CD4-positive, alpha-beta T cell (primary cell): ENCODE results near the gene DYNLT4. TPM values are rescaled to one million over a fixed set of nuclear protein-coding genes. Genes with fewer than 3 reads are reported as not detected.

Experiments used
- ATAC-seq: fragments of 200-7000 bp; cut with Tn5 transposase; one replicate; pipeline ENCODE4 v1.10.0; 2022; ENCODE audit warnings: mild to moderate bottlenecking; ENCODE audit not compliant: poor library complexity
- CTCF ChIA-PET: fragments of 350-600 bp; sonication (Branson Sonifier 250); formaldehyde crosslinking; loops from one replicate; lab custom pipeline; 2021; ENCODE audit warnings: antibody characterized with exemption, inconsistent platforms; lab: Charles Lee
- POLR2A ChIA-PET: fragments of 350-600 bp; sonication (Branson Sonifier 250); formaldehyde crosslinking; loops from one replicate; lab custom pipeline; 2021; ENCODE audit warnings: antibody characterized with exemption, inconsistent platforms; lab: Charles Lee
- DNase-seq, 14 experiments: peaks; one replicate each; pipeline ENCODE4 v3.0.0-alpha.2; 2013 to 2020; ENCODE audit warnings: mixed read lengths in 2 of 14
- H3K27ac ChIP-seq, 2 donors: one replicate each; pipeline versions ENCODE4 v1.5.1 to v1.7.0; 2013; ENCODE audit warnings: low read length in 2 of 2, low read depth in 1 of 2, mild to moderate bottlenecking in 1 of 2
- H3K27me3 ChIP-seq, 2 experiments: 1 replicate in 1 of 2; 2 replicates in 1 of 2; pipeline versions ENCODE4 v1.6.1 to v1.7.0; 2013; ENCODE audit warnings: low read length in 2 of 2, control low read depth in 1 of 2, mild to moderate bottlenecking in 1 of 2, moderate library complexity in 1 of 2; ENCODE audit not compliant: insufficient read depth in 2 of 2, control insufficient read depth in 1 of 2
- H3K36me3 ChIP-seq: one replicate; pipeline ENCODE4 v1.6.1; 2013; ENCODE audit warnings: low read length, control low read depth; ENCODE audit not compliant: insufficient read depth
- H3K4me1 ChIP-seq: one replicate; pipeline ENCODE4 v1.6.1; 2013; ENCODE audit warnings: low read length, control low read depth; ENCODE audit not compliant: insufficient read depth
- H3K4me3 ChIP-seq: one replicate; pipeline ENCODE4 v1.5.1; 2013; ENCODE audit warnings: mild to moderate bottlenecking, low read length, moderate library complexity
- H3K9me3 ChIP-seq, 2 experiments: 1 replicate in 1 of 2; 2 replicates in 1 of 2; pipeline versions ENCODE4 v1.6.1 to v1.7.0; 2013; ENCODE audit warnings: low read length in 2 of 2, mild to moderate bottlenecking in 2 of 2, control low read depth in 1 of 2, moderate library complexity in 1 of 2; ENCODE audit not compliant: control insufficient read depth in 1 of 2, insufficient read depth in 1 of 2
- H3K27ac Mint-ChIP-seq: one replicate; pipeline ENCODE4 v1.8.0; 2020; ENCODE audit warnings: mixed read lengths
- H3K27me3 Mint-ChIP-seq: one replicate; pipeline ENCODE4 v1.8.0; 2021; ENCODE audit warnings: mixed read lengths
- H3K36me3 Mint-ChIP-seq: one replicate; pipeline ENCODE4 v1.8.0; 2021; ENCODE audit warnings: low read depth, mixed read lengths
- H3K4me1 Mint-ChIP-seq: one replicate; pipeline ENCODE4 v1.8.0; 2021; ENCODE audit warnings: low read depth, mixed read lengths
- H3K4me3 Mint-ChIP-seq: one replicate; pipeline ENCODE4 v1.8.0; 2020; ENCODE audit warnings: mild to moderate bottlenecking, mixed read lengths
- H3K9me3 Mint-ChIP-seq: one replicate; pipeline ENCODE4 v1.8.0; 2020; ENCODE audit warnings: mixed read lengths
- intact Hi-C, 2 experiments: fragments of 100-400 bp; cut with DNase I in 1 of 2; cut with micrococcal nuclease in 1 of 2; formaldehyde crosslinking; loops; one replicate each; pipeline versions ENCODE4 v1.15.1 to v1.9.0; 2023 to 2025; cut with DNase I, micrococcal nuclease
- total RNA-seq, 174 experiments: library from RNA in 2 of 174; stranded (reverse) in 2 of 174; gene quantifications; one replicate each; pipeline ENCODE4 v1.2.3 and lab custom pipeline; 2021 to 2026
- TF ChIP-seq, protein P1 (sequence below): fragments of 200-600 bp; IDR thresholded peaks from one replicate; pipeline ENCODE4 v1.8.0; 2022; ENCODE audit warnings: antibody characterized with exemption, mild to moderate bottlenecking

The DYNLT4 gene
- total RNA-seq, 2 experiments from 2014 or later: 1.8 to 2.1 TPM

- H3K27ac Mint-ChIP-seq: no peak overlapping the region
Observed at GRCh38 chr1:44848456-44849181, 41.5 kb upstream of the DYNLT4 start.

GRCh38 chr1:44847845-44848244 lies 40.7 kb upstream of the DYNLT4 start:
- CTCF ChIA-PET: no interaction called here
- Mint-ChIP-seq H3K4me1 (peaks cover under 1% of the 10 kb centered on the region), H3K27me3 (peaks cover 10% of the 10 kb centered on the region), H3K4me3 (no peak overlapping the region), H3K27ac (no peak overlapping the region), H3K9me3 (no peaks in the 10 kb centered on the region), H3K36me3 (peaks cover 25% of the 10 kb centered on the region)
- peaks cover 7% of the 10 kb centered on the region for H3K4me1 ChIP-seq
- H3K27ac ChIP-seq: no peak overlapping the region
- no peak overlapping the region for H3K4me3 ChIP-seq
- DNase-seq (no peak), ATAC-seq (no peak)
- peaks cover 0 to under 1% of the 10 kb centered on the region in 2 experiments for H3K27me3 ChIP-seq
- peaks cover 6% of the 10 kb centered on the region for H3K36me3 ChIP-seq
- POLR2A ChIA-PET: interaction anchor here (1.2 kb wide), 1 partner anchor 39 kb away, joined by 3 read pairs; no protein-coding TSS in a partner anchor
- intact Hi-C loops: no loop called here
- peaks cover 0 to under 1% of the 10 kb centered on the region in 2 experiments for H3K9me3 ChIP-seq
- TF ChIP-seq, protein P1, sequence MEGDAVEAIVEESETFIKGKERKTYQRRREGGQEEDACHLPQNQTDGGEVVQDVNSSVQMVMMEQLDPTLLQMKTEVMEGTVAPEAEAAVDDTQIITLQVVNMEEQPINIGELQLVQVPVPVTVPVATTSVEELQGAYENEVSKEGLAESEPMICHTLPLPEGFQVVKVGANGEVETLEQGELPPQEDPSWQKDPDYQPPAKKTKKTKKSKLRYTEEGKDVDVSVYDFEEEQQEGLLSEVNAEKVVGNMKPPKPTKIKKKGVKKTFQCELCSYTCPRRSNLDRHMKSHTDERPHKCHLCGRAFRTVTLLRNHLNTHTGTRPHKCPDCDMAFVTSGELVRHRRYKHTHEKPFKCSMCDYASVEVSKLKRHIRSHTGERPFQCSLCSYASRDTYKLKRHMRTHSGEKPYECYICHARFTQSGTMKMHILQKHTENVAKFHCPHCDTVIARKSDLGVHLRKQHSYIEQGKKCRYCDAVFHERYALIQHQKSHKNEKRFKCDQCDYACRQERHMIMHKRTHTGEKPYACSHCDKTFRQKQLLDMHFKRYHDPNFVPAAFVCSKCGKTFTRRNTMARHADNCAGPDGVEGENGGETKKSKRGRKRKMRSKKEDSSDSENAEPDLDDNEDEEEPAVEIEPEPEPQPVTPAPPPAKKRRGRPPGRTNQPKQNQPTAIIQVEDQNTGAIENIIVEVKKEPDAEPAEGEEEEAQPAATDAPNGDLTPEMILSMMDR: no peak

More at GRCh38 chr1:44848456-44849181, 41.5 kb upstream of the DYNLT4 start:
- H3K9me3 Mint-ChIP-seq: no peaks in the 10 kb centered on the region
- peaks cover 27% of the 10 kb centered on the region for H3K36me3 Mint-ChIP-seq
- CTCF ChIA-PET: no interaction called here
- H3K27me3 ChIP-seq: no peaks in the 10 kb centered on the region
- H3K9me3 ChIP-seq: no peaks in the 10 kb centered on the region
- no peak overlapping the region for H3K4me3 Mint-ChIP-seq
- no peaks in the 10 kb centered on the region for H3K4me1 Mint-ChIP-seq
- peaks cover 6% of the 10 kb centered on the region for H3K36me3 ChIP-seq
- H3K27me3 Mint-ChIP-seq: peaks cover 10% of the 10 kb centered on the region
- no peak overlapping the region for H3K4me3 ChIP-seq
- intact Hi-C loops: no loop called here
- H3K27ac ChIP-seq: no peak overlapping the region
- POLR2A ChIA-PET: interaction anchor here (0.6 to 1.2 kb wide), 3 partner anchors 29 to 162 kb away, joined by 3 to 4 read pairs (median 4); no protein-coding TSS in a partner anchor
- no peaks in the 10 kb centered on the region for H3K4me1 ChIP-seq
- TF ChIP-seq, protein P1: no peak
- DNase-seq: no peak
- no peak for ATAC-seq

DNA sequence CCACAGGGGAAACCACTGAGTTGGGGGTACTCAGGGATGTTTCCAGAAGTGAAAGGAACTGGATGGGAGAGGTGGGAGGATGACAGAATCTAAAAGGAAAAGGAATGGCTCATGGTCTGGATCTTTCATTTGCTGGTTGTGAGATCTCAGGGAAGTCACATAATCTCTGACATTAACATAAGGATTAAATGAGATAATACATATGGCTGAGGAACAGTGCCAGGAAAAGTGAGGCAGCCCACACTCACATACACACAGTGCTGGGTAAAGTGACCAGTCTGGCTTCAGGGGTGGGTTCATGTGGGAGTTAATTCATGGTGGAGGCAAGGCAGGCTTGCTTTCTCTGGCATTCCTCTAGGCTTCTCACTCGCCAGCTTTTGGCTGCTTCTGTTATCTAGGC lies 39.8 kb upstream of the DYNLT4 start:
- Mint-ChIP-seq H3K36me3 (peaks cover 22% of the 10 kb centered on the region), H3K27ac (no peak overlapping the region), H3K4me1 (peaks cover 6% of the 10 kb centered on the region), H3K9me3 (no peaks in the 10 kb centered on the region), H3K4me3 (no peak overlapping the region), H3K27me3 (peaks cover 19% of the 10 kb centered on the region)
- Histone ChIP-seq H3K27ac (no peak overlapping the region), H3K9me3 (peaks cover 0 to 3% of the 10 kb centered on the region in 2 experiments), H3K4me1 (peaks cover 12% of the 10 kb centered on the region), H3K4me3 (no peak overlapping the region), H3K36me3 (peaks cover 6% of the 10 kb centered on the region), H3K27me3 (peaks cover 7 to 9% of the 10 kb centered on the region in 2 experiments)
- DNase-seq: no peak
- ChIA-PET POLR2A (no interaction called here), CTCF (no interaction called here)
- ATAC-seq: no peak
- TF ChIP-seq, protein P1: no peak
- intact Hi-C loops: no loop called here
